K562 (cell line): ENCODE measurements around the gene SLC19A2.

Source experiments
- CHD1 ChIP-seq: fragments of 200-600 bp; sonication (generic); IDR thresholded peaks from one replicate; pipeline ENCODE4 v1.6.1; 2012; ENCODE audit warnings: mild to moderate bottlenecking, moderate library complexity, low read length, inconsistent platforms
- HMG20B ChIP-seq: fragments of 250-450 bp; sonication (Bioruptor Pico); IDR thresholded peaks from 2 replicates; pipeline ENCODE4 v1.5.0; 2021; ENCODE audit warnings: mild to moderate bottlenecking
- HSF4 ChIP-seq: fragments of 250-450 bp; sonication (Bioruptor Pico); IDR thresholded peaks from 2 replicates; pipeline ENCODE4 v2.1.2; 2022; ENCODE audit warnings: mild to moderate bottlenecking, moderate library complexity, borderline replicate concordance
- MBD2 ChIP-seq: sonication (generic); IDR thresholded peaks from 2 replicates; pipeline ENCODE4 v1.6.1; 2016; ENCODE audit warnings: low read depth, borderline replicate concordance
- MYNN ChIP-seq, 2 experiments: sonication (generic); formaldehyde crosslinking in 1 of 2; IDR thresholded peaks; 2 replicates each; pipeline versions ENCODE4 v1.5.0 to v1.6.1; 2016 to 2020; ENCODE audit warnings: antibody characterized with exemption in 1 of 2, missing genetic modification reagents in 1 of 2
- NCOA2 ChIP-seq, 2 experiments: fragments of 450-650 bp; IDR thresholded peaks; 2 replicates each; pipeline ENCODE4 v1.6.1; 2018; ENCODE audit warnings: mild to moderate bottlenecking in 2 of 2, moderate library complexity in 1 of 2; ENCODE audit not compliant: partially characterized antibody in 2 of 2
- POLR3A ChIP-seq: IDR thresholded peaks from 2 replicates; pipeline ENCODE4 v1.6.1; 2011; ENCODE audit warnings: borderline replicate concordance, mild to moderate bottlenecking, moderate library complexity; ENCODE audit not compliant: insufficient read length, insufficient read depth; ENCODE audit errors: extremely low read depth
- TEAD4 ChIP-seq, 2 experiments: sonication (generic) in 1 of 2; formaldehyde crosslinking in 1 of 2; IDR thresholded peaks; 2 replicates each; pipeline versions ENCODE4 v1.6.1 to v1.8.0; 2012 to 2022; ENCODE audit warnings: borderline replicate concordance in 1 of 2, inconsistent platforms in 1 of 2, low read length in 1 of 2, mild to moderate bottlenecking in 1 of 2, missing genetic modification reagents in 1 of 2
- ZNF224 ChIP-seq: sonication (generic); formaldehyde crosslinking; IDR thresholded peaks from 2 replicates; pipeline ENCODE4 v1.8.0; 2022; ENCODE audit warnings: mild to moderate bottlenecking, missing genetic modification reagents
- ZNF274 ChIP-seq: IDR thresholded peaks from 2 replicates; pipeline ENCODE4 v1.6.1; 2011; ENCODE audit warnings: low read depth, mild to moderate bottlenecking, low read length, moderate library complexity, borderline replicate concordance
- TF ChIP-seq, protein P1 (sequence below): sonication (generic); formaldehyde crosslinking; IDR thresholded peaks from 2 replicates; pipeline ENCODE4 v1.8.1; 2023; ENCODE audit warnings: mild to moderate bottlenecking, missing genetic modification reagents, moderate library complexity

DNA sequence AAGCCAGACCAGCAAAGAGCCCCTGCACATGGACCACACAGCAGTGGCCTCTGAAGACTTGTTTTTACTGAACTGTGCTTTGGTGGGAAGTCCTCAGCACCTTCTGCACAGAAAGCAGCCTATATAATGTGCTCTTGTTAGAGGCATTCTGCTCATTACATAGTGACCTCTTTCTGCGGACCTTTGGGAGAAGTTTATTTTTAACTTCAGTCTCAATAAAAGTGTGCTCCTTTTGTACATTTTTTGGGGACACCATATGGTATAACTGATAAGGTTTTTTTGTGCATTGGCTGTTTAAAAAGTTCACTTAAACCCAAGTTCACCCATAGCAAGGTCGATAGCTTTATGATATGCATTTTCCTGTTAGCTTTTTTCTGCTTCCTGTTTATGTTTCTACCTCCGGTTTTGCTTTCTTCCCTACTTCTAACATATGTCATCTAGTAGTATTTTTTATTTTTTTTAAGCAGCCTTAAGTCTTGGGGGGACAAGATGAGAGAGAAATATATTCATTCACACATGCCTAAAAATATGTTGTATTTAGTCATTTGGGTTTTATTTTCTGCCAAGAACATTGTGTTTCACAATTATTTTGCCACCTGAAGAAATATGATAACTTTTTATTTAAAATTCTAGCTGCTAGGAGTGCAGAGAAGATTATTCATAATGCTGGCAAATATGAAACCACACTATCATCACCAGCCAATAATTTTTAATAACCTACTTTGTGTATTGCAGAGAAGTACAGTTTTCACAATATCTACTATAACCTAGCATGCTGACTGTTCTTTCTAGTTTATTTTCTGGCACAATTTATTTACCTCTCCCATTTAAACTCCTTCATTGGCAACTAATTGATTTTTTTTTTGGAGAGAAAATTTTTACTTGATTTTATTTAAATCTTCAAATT is 22.9 kb upstream of the SLC19A2 start:
- TF ChIP-seq HMG20B (CRISPR knock-in tag) (no peak), HSF4 (CRISPR knock-in tag) (no peak), POLR3A (no peak), MBD2 (no peak), ZNF224 (no peak), NCOA2 (IDR thresholded peaks at IDR 0.05; ENCODE audit: partially characterized antibody in 2 of 2) (peak in 1 of 2 experiments; percentile 25), MYNN (IDR thresholded peaks at IDR 0.05) (no peak), MYNN (CRISPR knock-in tag; IDR thresholded peaks at IDR 0.05) (no peak), ZNF274 (no peak), CHD1 (no peak), TEAD4 (IDR thresholded peaks at IDR 0.05; ENCODE audit: low read length) (peak; percentile 39; the same call in 1 of the 2 replicates), TEAD4 (CRISPR knock-in tag; IDR thresholded peaks at IDR 0.05; ENCODE audit: borderline replicate concordance) (no peak)
- TF ChIP-seq, protein P1, sequence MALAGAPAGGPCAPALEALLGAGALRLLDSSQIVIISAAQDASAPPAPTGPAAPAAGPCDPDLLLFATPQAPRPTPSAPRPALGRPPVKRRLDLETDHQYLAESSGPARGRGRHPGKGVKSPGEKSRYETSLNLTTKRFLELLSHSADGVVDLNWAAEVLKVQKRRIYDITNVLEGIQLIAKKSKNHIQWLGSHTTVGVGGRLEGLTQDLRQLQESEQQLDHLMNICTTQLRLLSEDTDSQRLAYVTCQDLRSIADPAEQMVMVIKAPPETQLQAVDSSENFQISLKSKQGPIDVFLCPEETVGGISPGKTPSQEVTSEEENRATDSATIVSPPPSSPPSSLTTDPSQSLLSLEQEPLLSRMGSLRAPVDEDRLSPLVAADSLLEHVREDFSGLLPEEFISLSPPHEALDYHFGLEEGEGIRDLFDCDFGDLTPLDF (CRISPR knock-in tag), result no peak
